ENCODE measurements around the gene C1GALT1C1L. TPM values are rescaled to one million over a fixed set of nuclear protein-coding genes. Genes with fewer than 3 reads are reported as not detected.

The C1GALT1C1L gene
- not detected in 2 replicates for total RNA-seq
- long read RNA-seq, partial matches to known transcripts: 0 of 1 reads
- long read RNA-seq, other reads (novel, unspliced or antisense): 0 of 1 reads

GRCh38 chr2:43676322-43677050 is at the start of gene C1GALT1C1L:
TSS of gene C1GALT1C1L (minus strand) at chr2:43676429. CDS start at chr2:43676322, 107 bp downstream.
- no peaks in the 10 kb centered on the region for H3K4me1 Mint-ChIP-seq
- H3K27ac Mint-ChIP-seq (ENCODE audit: unreplicated experiment): no peak within 1 kb of the TSS
- H3K4me3 Mint-ChIP-seq: no peak within 1 kb of the TSS
- DNase-seq (ENCODE audit: low read depth, low spot score): no peak
- H3K27me3 Mint-ChIP-seq (ENCODE audit: low read depth): no peaks in the 10 kb centered on the region
- no peak for TF ChIP-seq CTCF (conservative IDR thresholded peaks at IDR 0.05)
- peaks cover 10% of the 10 kb centered on the region for H3K36me3 Mint-ChIP-seq (ENCODE audit: low read depth)
- H3K9me3 Mint-ChIP-seq: peaks cover 15% of the 10 kb centered on the region

GRCh38 chr2:43725711-43726246 is 49.5 kb upstream of the C1GALT1C1L start:
- Mint-ChIP-seq H3K36me3 (ENCODE audit: low read depth) (no peaks in the 10 kb centered on the region), H3K4me1 (peaks cover 11% of the 10 kb centered on the region), H3K27ac (ENCODE audit: unreplicated experiment) (no peak overlapping the region), H3K27me3 (ENCODE audit: low read depth) (no peaks in the 10 kb centered on the region), H3K4me3 (no peak overlapping the region), H3K9me3 (no peaks in the 10 kb centered on the region)
- DNase-seq (ENCODE audit: low read depth, low spot score): no peak
- no peak for TF ChIP-seq CTCF (conservative IDR thresholded peaks at IDR 0.05)

- Mint-ChIP-seq H3K36me3 (ENCODE audit: low read depth) (no peaks in the 10 kb centered on the region), H3K4me1 (peaks cover 11% of the 10 kb centered on the region), H3K9me3 (no peaks in the 10 kb centered on the region), H3K4me3 (no peak overlapping the region), H3K27ac (ENCODE audit: unreplicated experiment) (peak overlapping the region; percentile 15), H3K27me3 (ENCODE audit: low read depth) (no peaks in the 10 kb centered on the region)
- TF ChIP-seq CTCF (conservative IDR thresholded peaks at IDR 0.05): no peak
- no peak for DNase-seq (ENCODE audit: low read depth, low spot score)
Observed at GRCh38 chr2:43724728-43725526, 48.7 kb upstream of the C1GALT1C1L start.

DNA sequence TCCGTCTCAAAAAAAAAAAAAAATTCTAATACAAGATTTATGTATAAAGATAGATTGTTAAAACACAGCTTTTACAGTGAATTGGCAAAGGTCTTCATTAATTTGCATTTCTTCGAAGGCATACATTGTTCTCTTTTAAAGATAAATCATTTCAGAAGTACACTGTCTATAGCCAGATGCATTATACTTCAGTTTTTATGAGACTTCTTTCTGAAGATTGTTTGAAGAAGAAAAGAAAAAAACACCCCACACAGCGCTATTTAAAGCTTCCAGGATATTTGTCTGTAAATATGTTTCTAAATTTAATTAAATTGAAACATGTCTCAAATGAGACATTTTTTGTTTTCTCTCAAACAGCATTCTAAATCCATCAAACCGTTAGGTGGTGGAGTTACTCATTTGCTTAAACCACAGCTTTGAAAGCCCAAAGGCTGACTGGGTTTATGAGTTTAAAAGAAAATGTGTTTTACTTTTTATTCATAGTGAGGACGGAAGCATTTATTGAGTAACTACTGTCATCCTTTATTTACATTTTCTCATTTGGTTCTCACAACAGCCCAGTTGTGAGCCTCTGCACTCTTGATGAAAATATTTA is 42.4 kb upstream of the C1GALT1C1L start:
- no peaks in the 10 kb centered on the region for H3K27me3 Mint-ChIP-seq (ENCODE audit: low read depth)
- TF ChIP-seq CTCF (conservative IDR thresholded peaks at IDR 0.05): no peak
- no peaks in the 10 kb centered on the region for H3K4me1 Mint-ChIP-seq
- H3K9me3 Mint-ChIP-seq: no peaks in the 10 kb centered on the region
- DNase-seq (ENCODE audit: low read depth, low spot score): no peak
- H3K27ac Mint-ChIP-seq (ENCODE audit: unreplicated experiment): no peak overlapping the region
- H3K4me3 Mint-ChIP-seq: no peak overlapping the region
- H3K36me3 Mint-ChIP-seq (ENCODE audit: low read depth): no peaks in the 10 kb centered on the region

- no peaks in the 10 kb centered on the region for H3K27me3 Mint-ChIP-seq (ENCODE audit: low read depth)
- no peak for TF ChIP-seq CTCF (conservative IDR thresholded peaks at IDR 0.05)
- H3K9me3 Mint-ChIP-seq: no peaks in the 10 kb centered on the region
- H3K27ac Mint-ChIP-seq (ENCODE audit: unreplicated experiment): no peak overlapping the region
- no peaks in the 10 kb centered on the region for H3K36me3 Mint-ChIP-seq (ENCODE audit: low read depth)
- no peak for DNase-seq (ENCODE audit: low read depth, low spot score)
- no peak overlapping the region for H3K4me3 Mint-ChIP-seq
- no peaks in the 10 kb centered on the region for H3K4me1 Mint-ChIP-seq
Observed at GRCh38 chr2:43717322-43717721, 41.1 kb upstream of the C1GALT1C1L start.

Measured in neural crest cell (in vitro differentiated cells).